K562 (cell line): ENCODE data around the gene PHETA1. TPM values are rescaled to one million over a fixed set of nuclear protein-coding genes. Genes with fewer than 3 reads are reported as not detected.
A peak's percentile ranks its signal among the peaks of the same experiment; 100 is the strongest.

Source experiments
- ATAC-seq: fragments of 200-7000 bp; cut with Tn5 transposase; 3 replicates; pipeline ENCODE4 v1.9.1; 2020; ENCODE audit warnings: moderate library complexity
- BruUV-seq: library from RNA; stranded (reverse); fragments of 400-500 nt; replicated peaks from 2 replicates; lab custom pipeline; 2021; lab: Mats Ljungman, UMichigan
- CTCF ChIA-PET: fragments of 300-600 bp; formaldehyde crosslinking; extraction: SDS; loops from one replicate; lab custom pipeline; 2021; ENCODE audit warnings: low intra/inter-chr PET ratio; lab: Yijun Ruan, JAX
- POLR2A ChIA-PET: fragments of 300-600, 350-650 bp; sonication (Branson Sonifier 250); formaldehyde crosslinking; extraction: SDS; loops from one replicate; lab custom pipeline; 2021; ENCODE audit warnings: antibody characterized with exemption, inconsistent platforms; lab: Yijun Ruan, JAX
- DNase-seq, 4 experiments: peaks; one replicate each; pipeline versions ENCODE4 v3.0.0 to v3.0.0-alpha.2; 2011 to 2018; ENCODE audit warnings: low spot score in 3 of 4, mixed read lengths in 3 of 4; ENCODE audit errors: extremely low read depth in 1 of 4
- FAIRE-seq: peaks from 2 replicates; lab custom pipeline; 2011; peaks lifted over from hg19 to GRCh38; lab: Jason Lieb, UNC
- H2AFZ ChIP-seq: 2 replicates; pipeline ENCODE4 v1.6.0; 2011; ENCODE audit warnings: low read depth, low read length, control low read depth, inconsistent platforms
- H3K27ac ChIP-seq: fragments of 200-600 bp; 3 replicates; pipeline ENCODE4 v1.8.0; 2011; ENCODE audit warnings: low read depth, mild to moderate bottlenecking, control low read depth, inconsistent platforms, low read length, moderate library complexity, mixed read lengths; ENCODE audit errors: extremely low read depth
- H3K27me3 ChIP-seq, 2 experiments: fragments of 300-600 bp in 1 of 2; 2 replicates in 1 of 2; 3 replicates in 1 of 2; pipeline versions ENCODE4 v1.6.0 to v1.8.0; 2011; ENCODE audit warnings: inconsistent platforms in 2 of 2, low read length in 2 of 2, mild to moderate bottlenecking in 1 of 2, mixed read lengths in 1 of 2, moderate library complexity in 1 of 2; ENCODE audit not compliant: control insufficient read depth in 2 of 2, insufficient read depth in 2 of 2
- H3K36me3 ChIP-seq: fragments of 300-600 bp; 3 replicates; pipeline ENCODE4 v1.8.0; 2011; ENCODE audit warnings: mild to moderate bottlenecking, low read length, inconsistent platforms; ENCODE audit not compliant: control insufficient read depth, insufficient read depth
- H3K4me1 ChIP-seq, 2 experiments: fragments of 200-600 bp in 1 of 2; replicated peaks in 1 of 2; 2 replicates in 1 of 2; 3 replicates in 1 of 2; pipeline versions ENCODE4 v1.5.1 to v1.8.0; 2011; ENCODE audit warnings: inconsistent platforms in 2 of 2, low read length in 2 of 2, mild to moderate bottlenecking in 1 of 2, mixed read lengths in 1 of 2, moderate library complexity in 1 of 2; ENCODE audit not compliant: control insufficient read depth in 2 of 2, insufficient read depth in 2 of 2
- H3K4me2 ChIP-seq: 2 replicates; pipeline ENCODE4 v1.6.1; 2011; ENCODE audit warnings: low read length, control low read depth, inconsistent platforms, mixed read lengths; ENCODE audit not compliant: insufficient read depth
- H3K4me3 ChIP-seq: fragments of 200-600 bp; sonication (generic), shearing (Covaris generic); 2 replicates; pipeline ENCODE4 v1.5.1; 2016; ENCODE audit warnings: control low read depth, inconsistent platforms
- H3K79me2 ChIP-seq: fragments of 200-600 bp; 3 replicates; pipeline ENCODE4 v1.8.0; 2011; ENCODE audit warnings: low read length, inconsistent platforms; ENCODE audit not compliant: control insufficient read depth, insufficient read depth
- H3K9ac ChIP-seq, 2 experiments: 2 replicates each; pipeline versions ENCODE4 v1.6.0 to v1.6.1; 2011; ENCODE audit warnings: low read depth in 2 of 2, low read length in 2 of 2, control low read depth in 1 of 2, inconsistent platforms in 1 of 2, mild to moderate bottlenecking in 1 of 2, mixed read lengths in 1 of 2; ENCODE audit not compliant: insufficient read depth in 1 of 2
- H3K9me1 ChIP-seq: one replicate; pipeline ENCODE4 v1.6.0; 2011; ENCODE audit warnings: inconsistent platforms, mild to moderate bottlenecking, low read length, moderate library complexity; ENCODE audit not compliant: control insufficient read depth, insufficient read depth
- H3K9me3 ChIP-seq: replicated peaks from 2 replicates; pipeline ENCODE4 v1.5.1; 2011; ENCODE audit warnings: low read depth, low read length, inconsistent platforms; ENCODE audit not compliant: control insufficient read depth, insufficient read depth
- H4K20me1 ChIP-seq: replicated peaks from 2 replicates; pipeline ENCODE4 v1.6.1; 2011; ENCODE audit warnings: low read length, inconsistent platforms, mixed read lengths; ENCODE audit not compliant: control insufficient read depth, insufficient read depth
- ATF6 ChIP-seq: sonication (generic); formaldehyde crosslinking; IDR thresholded peaks from 2 replicates; pipeline ENCODE4 v1.4.0; 2020; ENCODE audit warnings: mild to moderate bottlenecking, missing genetic modification reagents
- BCOR ChIP-seq: fragments of 450-650 bp; IDR thresholded peaks from 2 replicates; pipeline ENCODE4 v1.6.1; 2016
- REST ChIP-seq, 2 experiments: fragments of 450-650 bp; formaldehyde crosslinking in 1 of 2; IDR thresholded peaks; 2 replicates each; pipeline versions ENCODE4 v1.4.0 to v1.6.1; 2014 to 2020; ENCODE audit warnings: mild to moderate bottlenecking in 2 of 2, borderline replicate concordance in 1 of 2, low read depth in 1 of 2
- SMAD4 ChIP-seq: fragments of 250-450 bp; sonication (Bioruptor Pico); conservative IDR thresholded peaks from 2 replicates; pipeline ENCODE4 v1.8.0; 2021; ENCODE audit warnings: inconsistent platforms, mild to moderate bottlenecking, moderate library complexity
- ZNF384 ChIP-seq: IDR thresholded peaks from 2 replicates; pipeline ENCODE4 v1.6.1; 2012; ENCODE audit warnings: low read depth, low read length, improper control_type of control experiment
- ZNF592 ChIP-seq: fragments of 450-650 bp; IDR thresholded peaks from 2 replicates; pipeline ENCODE4 v1.6.1; 2017; ENCODE audit warnings: antibody characterized with exemption, mild to moderate bottlenecking
- WGBS: fragments of 100-300 bp; shearing (Covaris generic); methylation state at CpG from one replicate; pipeline ENCODE4 v1.1.6; 2016; ENCODE audit warnings: low coverage, mixed read lengths; ENCODE audit not compliant: insufficient coverage; ENCODE audit errors: missing lambda C conversion rate; 5-methylcytosine and 5-hydroxymethylcytosine counted together
- in situ Hi-C: fragments of 300-500 bp; cut with MboI; formaldehyde crosslinking; loops from 4 replicates; pipeline ENCODE4 v1.15.0; 2018; ENCODE audit warnings: inconsistent platforms, mixed read lengths
- intact Hi-C: fragments of 100-400 bp; cut with micrococcal nuclease; formaldehyde crosslinking; loops from 2 replicates; pipeline ENCODE4 v1.14.2; 2022
- polyA plus RNA-seq, 8 experiments: library from polyadenylated mRNA; depleted of rRNA in 4 of 8; stranded (reverse) in 5 of 8; unstranded in 3 of 8; fragments of >200 nt; fragmentation: Nextera tagmentation in 2 of 8; fragmentation: Illumina TruSeq in 1 of 8; extraction: Ambion mirVana in 2 of 8; extraction: Trizol in 1 of 8; gene quantifications; 2 replicates each; pipeline versions ENCODE4 v1.2.1 to v1.2.3, GENCODE V29; 2011 to 2014; ENCODE audit warnings: inconsistent platforms in 1 of 8, missing spikeins in 1 of 8
- total RNA-seq, 7 experiments: library from RNA; depleted of rRNA in 6 of 7; stranded (reverse); fragments of >200 nt in 6 of 7; fragmentation: Illumina TruSeq in 2 of 7; extraction: Trizol in 2 of 7; gene quantifications; 2 replicates each; pipeline versions ENCODE4 v1.2.1 to v1.2.3, GENCODE V29; 2011 to 2021; ENCODE audit warnings: low replicate concordance in 1 of 7

PHETA1 gene
- total and polyA plus RNA-seq, 9 of the 15 experiments (the other 6 are each of a cell fraction or from before 2014, with no cell fraction given): 0.03 to 12.4 (median 3.0) TPM

- FAIRE-seq: peak; percentile 74
- POLR2A ChIA-PET: interaction anchor here (0.6 to 4.0 kb wide), 10 partner anchors 9 to 488 kb away, joined by 3 to 24 read pairs (median 3); no protein-coding TSS in a partner anchor
- TF ChIP-seq SMAD4 (CRISPR knock-in tag) (no peak), ZNF384 (no peak), BCOR (no peak), ZNF592 (0 out of 2 replicates have a peak, but pooled peaks have one; percentile 54), REST (IDR thresholded peaks at IDR 0.05; ENCODE audit: borderline replicate concordance) (no peak), REST (CRISPR knock-in tag; IDR thresholded peaks at IDR 0.05; ENCODE audit: low read depth) (no peak), ATF6 (CRISPR knock-in tag) (no peak)
These were observed 44.7 kb upstream of the PHETA1 start for GRCh38 chr12:111413442-111414086.

More at GRCh38 chr12:111413442-111414086, 44.7 kb upstream of the PHETA1 start:
- Histone ChIP-seq H3K4me2 (peak overlapping the region; percentile 27), H3K9me3 (no peaks in the 10 kb centered on the region), H3K4me3 (no peak overlapping the region), H3K9me1 (peaks cover 18% of the 10 kb centered on the region), H3K9ac (peak overlapping the region in 1 of 2 experiments; percentile 82; a peak in 2 of 4 replicates), H3K36me3 (peaks cover 76% of the 10 kb centered on the region), H4K20me1 (peaks cover 58% of the 10 kb centered on the region), H3K27me3 (no peaks in the 10 kb centered on the region), H3K4me1 (peaks cover 54 to 56% of the 10 kb centered on the region in 2 experiments), H2AFZ (no peak overlapping the region), H3K79me2 (peaks cover 97% of the 10 kb centered on the region), H3K27ac (peak overlapping the region; percentile 92)
- no TSS peak for BruUV-seq
- WGBS: 54% methylated on average over 11 of the region's 12 CpGs
- CTCF ChIA-PET: no interaction called here
- intact Hi-C loops (no loop called here), in situ Hi-C loops (no loop called here)
- peak in 1 of 4 experiments; percentile 74 for DNase-seq
- no peak for ATAC-seq
